ENCODE data around the gene AP3M1.

AP3M1 gene

DNA sequence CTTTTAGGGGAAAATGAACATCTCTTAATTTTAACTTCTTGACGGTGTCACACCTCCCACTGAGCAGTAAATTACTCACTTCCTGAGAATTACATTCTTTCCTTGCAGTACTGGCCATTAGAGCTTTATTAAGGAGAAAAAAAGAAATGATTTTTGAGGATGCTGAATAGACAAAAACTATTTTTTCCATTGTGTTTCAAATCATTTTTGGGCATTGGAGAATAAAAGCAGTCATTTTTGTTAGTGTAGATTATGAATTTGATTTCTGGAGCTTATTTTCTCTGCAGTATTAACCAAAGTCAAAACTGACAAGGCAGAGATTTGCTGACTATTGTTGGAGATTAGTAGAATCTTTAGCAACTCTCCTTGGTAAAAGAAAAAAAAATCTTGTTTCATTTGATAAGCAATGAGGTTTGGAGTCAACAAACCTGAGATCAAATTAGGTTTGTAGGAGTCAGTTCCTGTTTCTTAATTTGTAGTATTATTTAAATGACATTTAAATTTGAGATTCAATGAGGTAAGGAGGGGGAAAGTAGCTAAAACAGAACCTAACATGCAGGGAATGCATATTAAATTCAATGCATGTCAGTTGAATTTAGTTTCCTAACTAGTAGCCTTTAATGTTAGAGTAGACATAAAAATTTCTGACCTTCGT lies 70.6 kb downstream of the AP3M1 start:
- DNase-seq (ENCODE audit: low spot score) = no peak

DNA sequence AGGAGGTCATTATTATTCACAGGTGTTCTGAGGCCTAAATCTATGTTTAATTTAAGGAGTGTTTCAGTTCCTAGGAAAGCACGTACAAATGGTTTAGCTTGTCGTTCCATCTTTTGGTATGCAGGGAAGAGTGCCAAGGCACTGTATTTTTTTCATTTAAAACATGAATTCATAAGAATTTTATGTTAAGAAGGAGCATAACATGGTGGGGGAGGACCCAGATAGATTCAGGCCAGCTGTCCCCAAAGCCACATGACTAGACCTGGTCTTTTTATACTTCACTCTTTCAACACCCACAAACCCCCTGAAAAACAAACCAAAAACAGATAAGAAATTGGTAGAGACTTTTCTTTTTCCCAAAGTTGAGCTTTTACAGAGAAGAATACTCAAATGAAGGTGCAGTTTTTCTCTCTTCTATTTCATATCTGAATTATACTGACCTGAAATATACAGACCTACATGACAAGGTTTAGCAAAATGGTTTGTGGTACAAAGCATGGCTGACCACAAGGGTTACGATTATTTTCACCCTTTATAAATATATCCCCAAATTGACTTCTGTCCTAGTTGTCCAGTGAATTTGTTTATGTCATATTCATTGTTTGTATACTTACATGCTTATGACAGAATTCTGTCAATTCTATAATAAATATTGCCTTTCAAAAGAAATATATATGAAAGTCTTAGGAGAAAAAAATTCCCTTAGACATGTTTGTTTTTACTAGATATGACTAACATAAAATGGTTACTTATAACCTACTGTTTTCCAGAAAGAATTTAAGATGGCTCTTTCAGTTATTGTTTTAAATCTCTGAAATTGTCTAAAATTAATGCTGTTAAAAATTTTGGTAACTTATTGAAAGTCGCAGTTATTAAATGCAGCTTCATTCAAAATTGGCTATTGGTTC lies 71.3 kb downstream of the AP3M1 start:
- DNase-seq (ENCODE audit: low spot score) = peak; percentile 58

DNA sequence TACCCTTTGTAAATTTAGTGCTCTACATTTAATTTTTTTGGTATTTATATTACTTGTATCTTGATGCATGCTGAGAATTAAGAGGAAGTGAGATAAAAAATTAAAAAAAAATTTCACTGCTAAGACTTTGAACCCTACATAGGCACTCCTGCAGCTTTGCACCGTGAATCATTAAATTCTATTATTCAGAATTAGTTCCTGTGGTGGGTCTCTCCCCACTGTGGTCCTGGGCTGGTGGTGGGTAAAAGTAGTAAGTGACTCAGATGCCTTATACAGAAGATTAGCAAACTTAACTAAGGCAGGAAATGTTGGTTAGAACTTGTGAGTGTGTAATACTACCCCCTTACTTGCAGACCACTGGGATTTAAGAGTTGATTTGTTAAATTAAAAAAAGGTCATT lies 72.6 kb downstream of the AP3M1 start:
- DNase-seq (ENCODE audit: low spot score) = peak; percentile 81

DNA sequence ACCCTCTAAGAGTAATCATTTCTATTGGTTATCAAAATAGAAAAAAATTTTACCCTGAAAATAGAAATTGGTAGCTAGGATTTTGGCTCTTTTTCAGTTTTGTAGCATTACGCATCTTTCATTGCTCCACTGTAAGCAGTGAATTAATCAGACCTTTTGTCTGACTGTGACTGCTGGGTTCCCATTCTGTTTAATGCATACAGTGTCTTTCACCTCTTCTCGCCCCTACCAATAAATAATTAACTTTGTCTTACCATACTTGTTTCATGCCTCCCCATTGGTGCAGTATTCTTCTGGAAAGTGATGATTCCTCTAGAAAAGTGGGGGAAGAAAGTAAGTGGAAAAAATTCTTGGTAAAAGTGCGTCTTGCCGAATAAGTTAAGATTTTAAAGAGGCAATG lies 73.2 kb downstream of the AP3M1 start:
- DNase-seq (ENCODE audit: low spot score) = no peak

DNA sequence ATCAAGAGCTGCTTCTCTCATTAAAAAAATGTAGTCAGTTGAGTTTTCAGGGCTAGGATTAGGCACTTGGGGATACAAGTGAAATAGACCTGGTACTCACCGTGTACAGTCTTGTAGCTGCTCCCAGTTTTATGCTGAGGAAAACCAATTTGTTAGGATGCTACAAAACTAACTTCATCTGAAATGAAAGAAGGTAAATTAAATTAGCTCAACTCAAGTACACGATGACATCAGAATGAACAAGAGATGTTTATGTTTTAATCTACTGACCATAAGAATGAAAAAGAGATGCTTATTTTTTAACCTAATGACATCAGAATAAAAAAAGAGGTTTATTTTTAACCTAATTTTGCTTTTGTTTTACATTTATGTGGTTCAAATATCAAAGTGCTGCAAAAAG lies 73.7 kb downstream of the AP3M1 start:
- no peak for DNase-seq (ENCODE audit: low spot score)

DNA sequence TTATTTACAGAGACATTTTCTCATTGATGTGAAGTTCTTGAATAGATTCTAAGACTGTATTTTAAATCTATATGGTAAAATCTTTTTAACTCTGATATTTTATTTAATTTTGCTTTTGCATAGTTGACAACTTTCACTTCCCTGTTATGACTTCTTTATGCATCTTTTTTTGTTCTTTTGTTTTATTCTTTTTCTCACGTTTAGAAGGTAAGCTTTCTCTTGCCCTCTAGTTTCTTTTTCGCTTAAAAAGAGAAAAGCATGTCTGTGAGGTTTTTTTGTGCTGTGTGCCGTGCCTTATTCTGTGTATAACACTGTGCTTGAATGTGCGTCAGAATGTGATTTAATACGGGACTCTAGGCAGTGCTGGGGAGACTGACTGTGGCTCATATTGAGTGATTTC lies 74.7 kb downstream of the AP3M1 start:
- DNase-seq (ENCODE audit: low spot score) = no peak

DNA sequence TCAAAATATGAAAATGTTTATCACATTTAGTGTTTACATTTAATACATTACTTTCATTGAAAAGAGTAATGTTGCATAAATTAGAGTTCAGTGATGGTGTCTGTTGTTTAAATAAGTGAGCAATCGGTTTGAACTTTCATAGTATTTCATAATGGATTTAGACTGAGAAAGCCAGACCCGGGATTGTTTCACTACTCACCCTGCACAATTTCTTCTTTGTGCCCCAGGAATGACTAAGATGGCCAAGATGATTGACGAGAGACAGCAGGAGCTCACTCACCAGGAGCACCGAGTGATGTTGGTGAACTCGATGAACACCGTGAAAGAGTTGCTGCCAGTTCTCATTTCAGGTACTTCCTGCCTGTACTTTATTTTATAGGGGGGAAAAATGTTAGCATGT lies 78.1 kb downstream of the AP3M1 start:
- no peak for DNase-seq (ENCODE audit: low spot score)

DNA sequence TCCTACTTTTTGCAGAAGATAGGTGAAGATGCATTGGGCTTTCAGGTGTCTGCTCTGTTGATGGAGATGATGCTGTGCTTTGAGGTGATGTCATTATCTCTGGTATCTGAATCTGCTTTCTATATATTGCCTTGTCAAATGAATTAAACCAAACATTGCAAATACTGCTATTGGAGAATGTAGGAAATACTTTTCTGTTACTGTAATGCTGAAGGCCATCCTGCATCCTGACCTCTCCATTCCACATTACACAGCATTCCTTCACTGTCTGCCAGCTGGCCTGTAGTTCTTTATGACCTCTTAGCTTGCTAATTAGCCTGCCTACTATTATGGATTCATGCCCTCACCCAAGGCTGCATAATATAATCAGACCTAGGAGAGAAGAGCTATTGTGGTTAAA lies 79.5 kb downstream of the AP3M1 start:
- no peak for DNase-seq (ENCODE audit: low spot score)

All from kidney capillary endothelial cell (primary cell).